Measurements from ENCODE around the gene ARHGAP30.

DNA sequence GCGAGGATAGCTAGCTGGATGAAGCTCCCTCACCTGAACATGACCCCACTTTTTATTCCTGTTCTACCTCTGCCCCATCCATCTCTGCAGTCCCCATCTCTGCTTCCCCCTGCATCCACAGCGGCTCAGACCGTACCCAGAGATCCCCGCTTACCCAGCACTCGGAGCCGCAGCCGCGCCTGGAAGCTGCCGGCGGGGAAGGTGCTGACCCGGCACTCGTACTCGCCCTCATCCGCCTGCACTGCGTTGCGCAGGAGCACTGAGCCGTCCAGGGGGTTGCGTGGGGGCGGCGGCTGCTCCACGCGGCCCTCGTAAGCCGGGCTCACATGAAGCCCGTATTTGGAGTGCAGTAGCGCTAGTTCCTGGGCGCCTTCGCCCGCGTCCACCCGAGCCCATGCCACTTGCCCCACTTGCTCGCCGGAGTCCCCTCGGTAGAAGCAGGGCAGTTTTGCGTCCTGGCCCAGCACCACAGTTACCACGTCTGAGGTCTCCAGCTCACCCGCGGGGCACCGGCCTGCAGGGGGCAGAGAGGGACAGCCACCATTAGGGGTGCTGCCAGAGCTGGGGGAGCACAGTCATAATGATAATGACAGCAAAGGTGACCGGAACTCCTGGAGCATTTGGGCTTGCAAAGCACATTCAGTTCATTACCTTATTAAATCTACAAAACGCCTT is 9.9 kb upstream of the ARHGAP30 start:
- TF ChIP-seq POLR2A (IDR thresholded peaks at IDR 0.05; ENCODE audit: low read depth, low read length), result no peak
- TF ChIP-seq TAF1 (IDR thresholded peaks at IDR 0.05; ENCODE audit: low read depth, low read length), result no peak
- no peak for TF ChIP-seq POLR2AphosphoS5 (IDR thresholded peaks at IDR 0.05; ENCODE audit: low read depth, low read length)

Measured in GM12891 (cell line).